K562 (cell line): ENCODE data around the gene UBA7. TPM values are rescaled to one million over a fixed set of nuclear protein-coding genes. Genes with fewer than 3 reads are reported as not detected.

Experiments
- BRF2 ChIP-seq: IDR thresholded peaks from 3 replicates; pipeline ENCODE4 v1.6.1; 2011; ENCODE audit warnings: borderline replicate concordance, mild to moderate bottlenecking; ENCODE audit not compliant: insufficient read length, insufficient read depth
- CHD2 ChIP-seq: IDR thresholded peaks from 2 replicates; pipeline ENCODE4 v1.6.1; 2011; ENCODE audit warnings: low read depth, low read length
- CREB3L1 ChIP-seq: fragments of 450-650 bp; IDR thresholded peaks from 2 replicates; pipeline ENCODE4 v1.6.1; 2014; ENCODE audit warnings: low read depth, mild to moderate bottlenecking, moderate library complexity, borderline replicate concordance
- E2F8 ChIP-seq: fragments of 450-650 bp; IDR thresholded peaks from 2 replicates; pipeline ENCODE4 v1.7.1; 2018; ENCODE audit warnings: mild to moderate bottlenecking, low read depth; ENCODE audit not compliant: partially characterized antibody
- ESRRB ChIP-seq: fragments of 250-450 bp; sonication (Bioruptor Pico); IDR thresholded peaks from 2 replicates; pipeline ENCODE4 v1.5.0; 2020; ENCODE audit warnings: mild to moderate bottlenecking, moderate library complexity, borderline replicate concordance
- GTF2A2 ChIP-seq: IDR thresholded peaks from 2 replicates; pipeline ENCODE4 v1.6.1; 2016; ENCODE audit warnings: mild to moderate bottlenecking, missing genetic modification characterization, missing compliant biosample characterization
- HCFC1 ChIP-seq: IDR thresholded peaks from 2 replicates; pipeline ENCODE4 v1.6.1; 2012; ENCODE audit warnings: low read depth, low read length, improper control_type of control experiment
- KLF16 ChIP-seq: IDR thresholded peaks from 2 replicates; pipeline ENCODE4 v1.6.1; 2016; ENCODE audit warnings: antibody characterized with exemption
- MLX ChIP-seq, 2 experiments: fragments of 450-650 bp in 1 of 2; sonication (generic) in 1 of 2; formaldehyde crosslinking; conservative IDR thresholded peaks; 2 replicates each; pipeline versions ENCODE4 v1.4.0 to v1.8.1; 2020 to 2022; ENCODE audit warnings: mild to moderate bottlenecking in 1 of 2, missing genetic modification reagents in 1 of 2
- PYGO2 ChIP-seq: fragments of 450-650 bp; IDR thresholded peaks from 2 replicates; pipeline ENCODE4 v1.6.1; 2016; ENCODE audit warnings: mild to moderate bottlenecking, missing genetic modification characterization, moderate library complexity, missing compliant biosample characterization
- SAFB2 ChIP-seq: fragments of 200-400 bp; formaldehyde crosslinking; IDR thresholded peaks from 2 replicates; pipeline ENCODE4 v1.6.1; 2018; ENCODE audit warnings: borderline replicate concordance, low read length, low read depth, moderate library complexity; ENCODE audit not compliant: severe bottlenecking
- TAL1 ChIP-seq: fragments of 450-650 bp; IDR thresholded peaks from 2 replicates; pipeline ENCODE4 v1.6.1; 2016; ENCODE audit warnings: mild to moderate bottlenecking
- TFE3 ChIP-seq: fragments of 450-650 bp; formaldehyde crosslinking; IDR thresholded peaks from 2 replicates; pipeline ENCODE4 v1.4.0; 2020; ENCODE audit warnings: mild to moderate bottlenecking, mixed read lengths
- ZNF347 ChIP-seq: fragments of 450-650 bp; formaldehyde crosslinking; IDR thresholded peaks from 2 replicates; pipeline ENCODE4 v1.4.0; 2020; ENCODE audit warnings: low read depth, mild to moderate bottlenecking, moderate library complexity
- ZNF445 ChIP-seq: fragments of 250-450 bp; sonication (Bioruptor Pico); IDR thresholded peaks from 2 replicates; pipeline ENCODE4 v1.4.0; 2020; ENCODE audit warnings: low read depth, mild to moderate bottlenecking, moderate library complexity
- ZNF589 ChIP-seq: fragments of 200-800 bp; sonication (Bioruptor generic); IDR thresholded peaks from 2 replicates; pipeline ENCODE4 v1.6.1; 2016; ENCODE audit warnings: low read depth, missing genetic modification characterization, missing compliant biosample characterization
- polyA plus RNA-seq, 8 experiments: library from polyadenylated mRNA; depleted of rRNA in 4 of 8; stranded (reverse) in 5 of 8; unstranded in 3 of 8; fragments of >200 nt; fragmentation: Nextera tagmentation in 2 of 8; fragmentation: Illumina TruSeq in 1 of 8; extraction: Ambion mirVana in 2 of 8; extraction: Trizol in 1 of 8; gene quantifications; 2 replicates each; pipeline versions ENCODE4 v1.2.1 to v1.2.3, GENCODE V29; 2011 to 2014; ENCODE audit warnings: inconsistent platforms in 1 of 8, missing spikeins in 1 of 8
- total RNA-seq, 7 experiments: library from RNA; depleted of rRNA in 6 of 7; stranded (reverse); fragments of >200 nt in 6 of 7; fragmentation: Illumina TruSeq in 2 of 7; extraction: Trizol in 2 of 7; gene quantifications; 2 replicates each; pipeline versions ENCODE4 v1.2.1 to v1.2.3, GENCODE V29; 2011 to 2021; ENCODE audit warnings: low replicate concordance in 1 of 7

Gene UBA7
- total and polyA plus RNA-seq, 9 of the 15 experiments (the other 6 are each of a cell fraction or from before 2014, with no cell fraction given): 0.17 to 3.3 (median 2.0) TPM

- TF ChIP-seq TFE3 (CRISPR knock-in tag) (no peak), ZNF445 (no peak), ZNF589 (CRISPR knock-in tag) (no peak), ESRRB (CRISPR knock-in tag) (no peak), TAL1 (no peak), MLX (CRISPR knock-in tag; conservative IDR thresholded peaks at IDR 0.05) (no peak), HCFC1 (peak; percentile 44), PYGO2 (no peak), E2F8 (peak; percentile 73), SAFB2 (no peak), KLF16 (no peak), GTF2A2 (tag) (no peak), CREB3L1 (no peak), BRF2 (no peak), CHD2 (no peak), ZNF347 (CRISPR knock-in tag) (no peak)
Measured at GRCh38 chr3:49856181-49857005, 42.6 kb upstream of the UBA7 start, which contains the start of gene TRAIP (continued).
